Right kidney (tissue), 1 donor: ENCODE results near the gene PPL.
"Not testable (repeated sequence)": the region's sequence is repeated elsewhere in the genome, so short reads cannot be mapped to it uniquely, and the experiment has no call there.

Experiments used
- DNase-seq: peaks from one replicate; pipeline ENCODE4 v3.0.0-alpha.2; 2016

The PPL gene

DNA sequence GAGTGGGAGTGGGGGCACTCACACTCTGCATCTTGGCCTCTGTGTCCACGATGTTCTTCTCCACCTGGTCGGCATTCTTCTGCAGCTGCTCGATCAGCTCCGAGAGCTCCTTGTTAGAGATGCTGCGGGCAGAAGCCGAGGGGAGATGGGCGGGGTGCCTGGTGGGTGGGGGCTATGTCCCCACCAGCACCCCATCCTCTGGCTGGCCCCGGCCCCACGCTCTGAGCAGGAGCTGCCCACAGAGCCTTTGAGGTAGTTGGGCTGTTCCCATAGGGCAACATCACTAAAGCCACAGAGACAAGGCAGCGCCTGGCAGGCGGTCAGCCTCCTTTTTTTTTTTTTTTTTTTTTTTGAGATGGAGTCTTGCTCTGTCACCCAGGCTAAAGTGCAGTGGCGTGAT is 26.1 kb downstream of the PPL start:
- no peak for DNase-seq

DNA sequence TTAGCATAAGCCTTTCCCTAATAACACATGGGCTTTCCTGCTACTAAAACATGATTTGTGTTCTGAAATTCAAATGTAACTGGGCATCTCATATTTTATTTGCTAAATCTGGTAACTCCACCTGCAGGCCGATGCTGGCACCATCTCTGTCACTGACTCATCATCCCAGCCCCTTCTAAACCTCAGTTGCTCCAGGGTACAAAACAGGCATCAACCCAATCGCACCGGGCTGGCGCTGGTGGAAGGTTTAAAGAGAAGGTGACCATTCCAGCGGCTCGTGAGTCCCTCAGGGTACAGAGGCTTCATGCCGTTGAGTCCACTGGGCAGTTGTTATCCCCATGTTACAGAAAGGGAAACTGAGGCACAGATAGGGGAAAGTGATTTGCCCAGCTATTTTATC is 27.1 kb downstream of the PPL start:
- no peak for DNase-seq

DNA sequence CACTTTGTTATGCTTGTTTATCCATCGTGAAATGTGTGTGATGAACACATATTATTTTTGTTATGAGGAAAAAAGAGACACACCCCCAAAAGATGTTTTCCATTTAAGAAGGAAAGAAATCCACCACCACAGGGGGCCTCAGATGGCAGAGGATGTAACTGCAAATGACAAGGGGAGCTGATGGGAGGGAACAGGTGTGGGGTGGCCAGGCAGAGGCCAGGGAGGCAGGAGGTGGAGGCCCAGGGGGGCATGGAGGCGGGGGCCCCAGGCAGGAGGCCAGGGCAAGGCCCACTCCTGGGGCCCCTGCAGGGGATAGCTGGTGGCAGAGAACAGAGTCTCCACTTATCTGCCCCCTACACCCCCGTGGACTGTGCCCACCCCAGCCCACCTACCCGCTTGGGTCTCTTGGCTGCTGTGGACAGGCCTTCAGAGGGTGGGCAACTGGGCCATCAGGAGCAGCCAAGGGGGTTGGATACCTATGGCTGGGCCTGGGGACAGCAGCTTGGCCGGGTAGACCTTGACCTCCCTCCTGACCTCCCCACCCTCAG is 28.0 kb downstream of the PPL start:
- DNase-seq: no peak

DNA sequence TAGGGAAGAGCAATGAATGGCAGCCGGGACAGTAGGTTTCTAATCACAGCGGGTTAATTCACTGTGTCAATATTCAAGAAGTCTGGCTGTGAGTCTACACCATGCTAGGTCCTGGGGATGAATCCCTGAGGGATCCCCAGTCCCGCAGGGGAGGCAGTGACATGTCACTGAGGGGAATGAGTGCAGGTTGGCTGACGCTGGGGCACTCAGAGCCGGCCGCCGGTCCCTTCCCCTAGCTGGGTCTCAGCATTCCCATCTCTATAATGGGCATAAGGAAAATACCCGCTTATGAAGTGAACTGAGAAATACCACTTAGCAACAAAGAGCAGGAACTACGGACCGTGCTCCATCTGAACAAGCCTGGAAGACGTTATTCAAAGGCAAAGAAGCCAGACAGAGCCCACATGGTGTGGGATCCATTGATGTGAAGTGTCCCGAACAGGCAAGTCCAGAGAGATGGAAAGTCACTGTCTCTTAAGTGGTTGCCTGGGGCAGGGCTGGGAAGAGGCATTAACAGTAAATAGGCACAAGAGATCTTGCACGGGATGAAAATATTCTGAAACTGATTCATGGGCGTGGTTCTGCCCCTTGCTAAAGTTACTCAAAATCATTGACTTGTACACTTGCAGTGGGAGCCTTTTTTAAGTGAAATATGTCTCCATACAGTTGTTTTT is 31.9 kb downstream of the PPL start:
- DNase-seq: no peak

DNA sequence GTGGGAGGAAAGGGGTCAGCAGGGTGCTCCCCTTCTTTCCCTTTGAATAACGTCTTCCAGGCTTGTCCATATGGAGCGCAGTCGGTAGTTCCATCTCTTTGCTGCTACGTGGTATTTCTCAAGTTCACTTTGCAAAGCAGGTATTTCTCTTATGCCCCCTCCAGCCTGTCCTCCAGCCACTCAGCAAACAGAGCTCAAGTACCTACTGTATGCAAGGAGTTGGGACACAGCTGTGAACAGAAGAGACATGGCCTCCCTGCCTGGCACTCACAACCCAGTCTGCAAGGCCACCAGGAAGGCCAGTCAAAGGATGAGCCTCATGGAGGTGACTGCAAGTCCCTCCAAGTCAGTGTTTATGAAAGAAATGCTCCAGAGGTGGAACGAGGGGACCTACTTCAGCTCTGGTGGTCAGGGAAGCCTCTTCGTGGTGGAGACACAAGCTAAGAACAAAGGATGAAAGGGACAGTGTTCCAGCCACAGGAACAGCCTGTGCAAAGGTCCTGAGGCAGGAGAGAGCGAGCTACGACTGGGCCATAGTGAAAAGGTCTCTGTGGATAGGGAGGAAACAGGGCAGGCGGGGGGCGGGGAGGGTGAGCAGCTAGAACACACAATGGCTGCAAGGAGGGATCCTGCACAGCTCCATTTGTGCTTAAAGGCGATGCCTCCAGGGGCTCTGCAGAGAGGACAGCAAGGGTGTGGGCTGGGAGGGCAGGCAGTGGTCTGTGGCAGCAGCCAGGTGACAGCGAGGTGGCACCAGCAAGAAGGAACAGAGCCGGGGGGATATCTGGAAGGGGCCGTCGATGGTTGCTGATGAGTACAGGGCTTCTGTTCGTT is 32.6 kb downstream of the PPL start:
- DNase-seq: no peak

DNA sequence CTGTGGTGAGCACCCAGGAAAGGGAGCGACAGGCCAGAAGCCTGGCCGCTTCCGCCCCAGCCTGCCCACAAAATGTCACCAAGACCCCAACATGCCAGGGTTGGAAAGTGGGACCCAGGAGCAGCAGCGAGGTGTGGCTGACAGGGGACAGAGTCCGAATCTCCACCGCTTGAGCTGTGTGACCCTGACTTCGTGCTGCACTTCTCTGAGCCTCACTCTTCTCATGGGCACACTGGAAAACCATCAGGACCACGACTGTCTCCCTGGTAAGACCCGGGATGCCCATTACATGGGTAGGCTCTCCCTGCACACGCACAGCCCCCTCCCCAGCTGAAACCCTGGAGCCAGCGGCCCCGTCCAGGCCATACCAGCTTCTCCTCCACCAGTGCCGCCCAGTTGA is 34.9 kb downstream of the PPL start:
- no peak for DNase-seq

DNA sequence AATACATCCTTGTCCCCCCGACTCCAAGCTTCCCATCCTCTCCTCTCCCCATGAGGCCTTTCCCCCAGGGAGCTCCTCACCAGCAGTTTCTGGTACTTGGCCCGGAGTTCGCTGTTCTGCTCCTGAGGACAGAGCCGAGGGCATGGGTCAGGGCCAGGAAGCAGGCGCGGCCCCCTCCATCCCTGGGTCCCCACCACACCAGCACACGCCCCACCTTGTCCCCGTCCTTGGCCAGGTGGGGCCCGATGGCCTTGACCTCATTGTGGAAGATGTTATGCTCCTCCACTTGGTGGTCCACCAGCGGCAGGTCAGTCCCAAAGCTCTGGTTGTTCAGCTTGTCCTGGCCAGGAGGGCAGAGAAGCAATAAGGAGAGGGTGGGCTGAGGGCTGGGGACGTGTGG is 36.2 kb downstream of the PPL start:
- no peak for DNase-seq

DNA sequence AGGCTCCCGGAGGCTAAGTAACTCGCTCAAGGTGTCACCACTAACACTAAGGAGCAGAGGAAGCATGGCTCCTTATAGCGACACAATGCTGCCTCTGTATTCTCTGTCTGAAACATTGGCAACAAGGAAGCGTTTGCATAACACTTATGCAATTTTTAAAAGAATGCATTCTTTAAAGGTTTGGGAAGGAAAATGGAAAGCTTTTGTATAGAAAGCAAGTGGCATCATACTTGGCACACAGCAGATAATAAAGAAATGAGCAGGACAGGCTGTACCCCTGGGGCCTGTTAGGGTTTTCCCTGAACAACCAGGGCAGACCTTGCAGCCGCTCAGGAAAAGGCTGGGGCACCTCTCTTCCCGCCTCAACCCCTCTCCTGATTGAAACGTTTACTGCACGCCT is 36.9 kb downstream of the PPL start:
- no peak for DNase-seq

DNA sequence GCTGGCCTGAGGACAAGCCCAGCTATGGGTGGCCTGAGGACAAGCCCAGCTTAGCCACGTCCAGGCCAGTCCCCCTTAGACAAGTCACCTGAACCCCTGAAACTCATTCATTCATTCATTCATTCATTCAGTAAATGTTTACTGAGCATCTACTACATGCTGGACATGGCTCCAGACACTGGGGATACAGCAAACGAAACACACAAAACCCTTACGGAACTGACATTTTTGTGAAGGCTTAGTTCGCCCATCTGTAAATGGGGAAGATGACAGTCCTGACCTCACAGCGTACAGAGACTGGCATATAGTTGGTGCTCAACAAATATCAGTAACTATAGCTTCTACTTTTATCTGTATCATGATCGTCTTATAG is 37.5 kb downstream of the PPL start:
- DNase-seq: no peak

DNA sequence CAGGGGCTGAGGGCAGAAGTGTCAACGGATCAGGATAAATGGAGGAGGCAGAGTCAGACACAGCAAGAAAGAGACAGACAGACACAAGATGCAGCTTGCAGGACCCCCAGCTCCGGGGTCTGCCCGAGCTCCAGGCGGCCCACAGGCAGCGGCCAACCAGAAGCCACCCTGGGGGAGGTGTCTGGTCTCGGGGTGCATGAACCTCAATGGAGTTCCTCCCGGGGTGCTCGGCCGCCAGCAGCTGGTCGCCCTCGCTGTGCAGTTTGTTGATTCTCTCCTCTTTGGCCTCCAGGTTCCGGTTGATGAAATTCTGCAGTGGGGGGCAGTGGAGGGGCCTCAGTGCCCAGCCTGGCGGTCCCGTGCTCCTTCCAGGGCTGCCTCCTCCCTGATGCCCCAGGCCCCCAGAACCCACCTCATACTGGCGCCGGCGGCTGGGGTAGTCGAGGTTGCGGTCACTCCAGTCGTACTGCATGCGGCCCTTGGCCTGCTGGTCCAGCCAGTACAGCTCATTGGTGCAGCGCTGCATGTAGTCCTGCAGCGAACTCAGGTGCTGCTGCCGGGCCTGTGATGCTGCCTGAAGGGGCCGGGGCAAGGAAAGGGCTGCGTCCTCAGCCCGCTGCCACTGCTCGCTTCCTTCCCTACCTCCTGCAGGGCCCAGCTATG is 38.0 kb downstream of the PPL start:
- no peak for DNase-seq

DNA sequence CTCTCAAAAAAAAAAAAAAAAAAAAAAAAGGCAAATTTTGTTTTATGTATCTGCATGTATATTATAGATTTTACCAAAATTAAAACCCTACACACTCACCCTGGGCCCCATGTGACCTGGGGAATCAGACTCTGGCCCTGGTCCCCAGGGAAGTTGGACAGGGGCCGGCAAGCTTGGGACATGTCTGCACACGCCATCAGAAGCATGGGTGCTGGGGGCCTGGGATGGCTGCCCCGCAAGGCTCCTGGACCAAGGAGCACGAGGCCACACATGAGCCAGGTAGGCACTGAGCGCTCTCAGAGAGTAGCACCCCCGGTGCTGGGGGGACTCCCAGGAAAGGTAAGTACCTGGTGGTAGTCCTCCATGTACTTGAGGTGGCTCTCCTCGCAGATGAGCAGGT is 39.6 kb downstream of the PPL start:
- DNase-seq: no peak

DNA sequence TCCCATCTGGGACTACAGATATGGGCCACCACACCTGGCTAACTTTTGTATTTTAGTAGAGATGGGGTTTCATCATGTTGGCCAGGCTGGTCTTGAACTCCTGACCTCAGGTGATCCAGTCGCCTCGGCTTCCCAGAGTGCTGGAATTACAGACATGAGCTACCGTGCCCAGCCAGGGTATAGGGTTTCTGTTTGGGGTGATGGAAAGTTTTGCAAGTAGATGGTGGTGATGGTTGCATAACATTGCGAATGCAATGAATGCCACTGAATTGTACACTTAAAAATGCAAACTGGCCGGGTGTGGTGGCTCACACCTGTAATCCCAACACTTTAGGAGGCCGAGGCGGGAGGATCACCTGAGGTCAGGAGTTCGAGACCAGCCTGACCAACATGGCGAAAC is 40.2 kb downstream of the PPL start:
- not testable (repeated sequence) for DNase-seq

DNA sequence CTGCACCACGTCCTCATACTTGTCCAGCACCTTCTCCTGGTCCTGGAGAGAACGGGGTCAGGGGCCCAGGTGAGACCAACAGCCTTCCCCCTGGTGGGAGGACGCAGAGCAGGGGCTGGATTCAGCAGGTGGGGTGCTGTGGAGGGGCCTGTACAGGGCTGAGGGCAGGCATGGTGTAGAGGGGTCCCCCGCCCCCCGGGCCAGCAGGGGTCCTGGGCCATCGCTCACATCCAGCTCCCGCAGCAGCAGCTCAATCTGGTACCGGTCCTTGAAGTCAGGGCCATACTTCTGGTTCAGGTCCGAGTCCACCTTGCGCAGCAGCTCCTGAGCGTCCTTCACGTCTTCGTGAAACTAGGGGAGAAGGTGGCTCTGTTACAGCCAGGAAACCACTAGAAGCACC is 41.6 kb downstream of the PPL start:
- no peak for DNase-seq

DNA sequence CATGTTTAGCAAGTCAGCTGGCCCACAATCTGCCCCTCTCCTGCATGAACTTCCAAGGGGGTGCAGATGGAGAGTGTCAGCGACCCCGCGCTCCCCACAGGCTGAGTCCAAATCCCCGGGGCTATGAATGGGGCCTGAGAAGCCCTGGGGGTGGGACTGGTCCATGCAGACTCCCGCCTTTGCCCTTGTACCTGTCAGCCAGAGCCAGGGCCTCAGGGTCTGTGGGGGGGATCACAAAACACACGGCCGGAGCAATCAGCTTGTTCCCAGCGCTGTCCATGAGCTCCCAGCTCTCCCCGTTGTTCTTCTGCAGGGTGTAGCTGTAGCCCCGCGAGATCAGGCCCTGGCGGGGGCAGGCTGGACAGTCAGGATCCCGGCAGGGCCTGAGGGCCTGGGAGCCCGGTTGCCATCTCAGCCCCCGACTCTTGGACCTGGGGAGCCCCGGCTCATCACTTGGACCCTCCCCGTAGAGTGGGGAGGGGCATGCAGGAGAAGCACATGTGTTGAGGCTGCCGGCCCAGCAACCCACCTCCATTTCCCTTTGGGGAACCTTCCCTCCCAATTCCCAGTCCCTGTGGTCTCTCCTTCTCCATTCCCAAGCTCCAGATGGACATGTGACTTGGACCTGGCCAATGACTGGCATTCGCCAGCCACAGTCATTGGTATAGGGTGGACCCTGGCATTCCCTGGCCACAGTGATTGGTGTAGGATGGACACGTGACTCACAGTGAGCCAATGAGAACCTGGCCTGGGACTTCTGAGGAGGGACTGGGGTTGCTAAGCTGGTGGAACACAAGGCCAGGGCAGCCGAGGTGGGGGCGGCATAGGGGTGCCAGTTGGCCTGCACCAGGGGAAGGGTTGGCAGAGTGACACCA is 42.4 kb downstream of the PPL start:
- no peak for DNase-seq

DNA sequence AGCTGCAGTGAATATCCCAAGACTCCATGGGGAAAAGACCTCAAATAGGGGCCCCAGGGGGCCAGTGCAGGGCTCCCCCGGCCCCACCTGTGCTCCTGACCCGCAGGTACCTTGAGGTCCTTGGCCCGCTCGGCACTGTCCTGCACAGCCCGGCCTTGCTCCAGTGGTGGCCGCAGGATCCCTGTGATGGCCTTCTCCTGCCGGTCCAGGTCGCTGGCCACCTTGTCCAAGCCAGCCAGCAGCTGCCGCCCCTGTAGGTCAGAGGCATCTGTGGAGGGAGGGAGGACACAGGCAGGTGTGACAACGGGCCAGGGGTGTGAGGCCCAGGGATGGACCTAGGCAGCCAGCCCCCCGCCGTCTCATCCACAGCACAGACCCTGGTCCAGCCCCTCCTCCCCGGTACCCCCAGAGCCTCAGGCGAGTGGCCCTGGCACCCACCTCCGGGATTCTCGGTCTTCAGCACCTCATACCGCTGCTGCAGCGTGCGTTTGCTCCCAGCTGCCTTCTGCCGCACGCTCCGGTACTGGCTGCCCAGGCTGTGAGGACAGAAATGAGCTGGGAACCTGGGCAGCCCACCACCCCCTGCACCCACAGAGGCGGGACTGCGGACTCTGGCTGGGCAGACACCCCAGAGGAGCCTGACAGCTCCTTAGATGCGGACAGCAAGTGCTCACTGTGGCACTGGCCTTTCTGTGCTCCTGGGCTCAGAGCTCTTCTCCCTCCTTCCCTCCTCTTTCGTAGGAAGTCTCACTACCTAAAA is 43.7 kb downstream of the PPL start:
- DNase-seq: no peak

DNA sequence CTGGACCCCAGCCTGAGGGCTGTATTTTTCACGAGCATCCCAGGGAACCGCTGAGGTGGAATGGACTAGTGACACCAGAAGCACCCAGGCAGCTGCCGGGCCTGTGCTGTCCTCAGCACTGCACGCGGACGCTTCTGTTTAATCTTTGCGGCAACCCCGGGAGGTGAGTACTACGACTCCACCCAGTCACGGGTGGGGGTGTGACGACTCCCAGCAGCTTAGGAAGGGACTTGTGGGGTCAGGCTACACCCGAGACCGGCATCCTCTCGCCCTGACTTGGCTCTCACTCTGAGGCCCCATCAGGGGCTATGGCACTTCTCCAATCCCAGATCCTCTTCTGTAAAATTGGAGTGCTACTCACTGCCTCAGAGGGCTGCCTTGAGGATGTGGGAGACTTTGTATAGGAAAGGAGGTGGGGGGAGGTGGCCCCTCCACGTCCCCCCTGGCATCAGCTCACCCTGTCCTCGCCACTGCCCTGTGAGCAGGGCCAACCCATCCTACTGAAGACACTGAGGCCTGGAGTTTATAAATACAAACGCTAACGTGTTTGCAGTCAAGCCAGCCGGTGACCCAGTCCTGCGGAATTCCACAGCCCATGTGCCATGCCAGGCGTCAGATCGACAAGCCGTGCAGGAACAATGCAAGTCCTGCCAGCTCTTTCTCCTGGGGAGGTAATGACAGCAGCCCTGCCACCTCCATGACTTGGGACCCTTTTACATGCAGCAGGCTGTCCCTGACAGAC is 44.4 kb downstream of the PPL start:
- no peak for DNase-seq

DNA sequence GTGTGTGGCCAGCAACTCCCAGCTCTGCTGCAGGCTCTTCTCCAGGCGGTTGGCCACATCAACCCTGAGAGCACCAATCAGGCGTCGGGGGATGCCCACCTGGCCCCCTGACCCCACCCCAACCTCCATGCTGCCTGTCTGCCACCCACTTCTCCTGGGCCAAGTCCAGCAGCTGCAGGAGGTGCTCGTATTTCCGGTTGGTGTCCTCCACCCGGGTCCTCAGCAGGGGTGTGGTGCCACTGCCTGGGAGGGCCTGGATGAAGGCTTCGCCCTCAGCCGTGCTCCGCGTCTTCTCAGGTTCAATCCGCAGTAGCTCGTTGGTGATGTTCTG is 45.1 kb downstream of the PPL start:
- no peak for DNase-seq

DNA sequence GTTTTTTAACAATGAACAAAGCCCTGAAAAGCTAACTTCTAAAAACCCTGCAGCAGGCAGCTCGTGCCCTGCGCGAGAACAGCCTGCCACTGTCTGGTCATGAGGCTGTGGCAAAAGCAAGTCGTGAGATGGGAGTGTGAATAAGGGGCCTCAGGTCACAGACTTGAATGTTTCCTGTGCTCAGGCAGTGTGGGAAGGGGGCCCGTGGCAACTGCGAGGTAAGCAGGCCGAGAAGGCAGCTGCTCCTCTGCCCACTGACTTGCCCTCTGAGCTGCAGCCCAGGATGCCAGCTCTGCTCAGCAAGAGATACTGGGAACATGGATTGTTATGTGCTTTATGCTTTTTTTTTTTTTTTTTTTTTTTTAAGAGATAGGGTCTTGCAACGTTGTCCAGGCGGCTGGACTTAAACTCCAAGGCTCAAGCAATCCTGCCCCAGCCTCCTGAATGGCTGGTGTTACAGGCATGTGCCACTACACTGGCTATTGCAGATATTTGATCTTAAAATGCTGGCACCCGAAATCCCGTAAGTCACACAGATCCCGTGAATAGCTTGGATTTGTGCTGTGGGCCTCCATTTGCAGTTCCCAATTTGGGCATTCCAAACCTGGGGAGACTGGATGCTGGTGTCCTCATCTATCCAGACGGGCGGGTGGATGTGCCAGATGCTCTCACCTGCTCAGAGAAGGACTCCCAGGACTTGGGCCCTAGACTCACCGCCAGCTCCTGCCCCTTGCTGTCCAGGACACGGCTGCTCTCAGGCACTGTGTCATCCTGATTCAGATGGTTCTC is 45.7 kb downstream of the PPL start:
- no peak for DNase-seq

DNA sequence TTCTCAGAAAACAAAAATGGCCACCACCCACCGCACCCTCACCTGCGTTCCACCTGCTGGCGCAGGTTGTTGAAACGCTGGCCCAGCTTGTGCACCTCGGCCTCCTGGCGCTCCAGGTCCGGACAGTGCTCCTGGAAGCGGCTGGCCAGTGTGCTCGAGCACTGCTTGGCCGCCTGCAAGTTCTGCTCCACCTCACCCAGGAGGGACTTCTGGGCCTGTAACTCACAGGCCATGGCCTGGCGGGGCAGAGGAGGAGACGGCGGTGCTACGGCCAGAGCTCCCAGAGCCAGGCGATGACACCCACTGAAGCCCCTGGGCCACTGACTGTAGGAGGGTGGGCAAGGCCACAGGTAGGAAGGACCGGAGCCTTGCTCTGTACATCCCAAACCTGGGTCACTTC is 46.3 kb downstream of the PPL start:
- no peak for DNase-seq

DNA sequence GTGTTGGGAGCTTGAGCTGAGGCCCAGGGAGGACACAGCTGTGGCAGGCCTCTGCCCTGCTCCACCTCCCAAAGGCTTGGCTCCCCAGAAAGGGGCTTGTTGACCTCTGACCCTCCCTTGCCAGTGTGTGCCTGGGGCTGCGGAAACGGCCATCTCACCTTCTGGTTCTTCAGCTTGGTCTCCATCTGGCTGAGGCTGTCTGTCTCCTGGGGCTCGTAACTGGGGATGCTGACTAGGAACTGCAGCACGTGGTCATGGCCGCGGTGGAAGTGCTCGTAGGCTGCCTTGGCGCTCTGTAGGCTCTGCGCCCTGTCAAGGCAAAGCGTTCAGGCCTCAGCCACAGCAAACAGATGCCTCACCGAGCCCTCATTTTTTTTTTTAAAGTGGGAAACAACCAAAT is 46.9 kb downstream of the PPL start:
- DNase-seq: no peak
